ENCODE results near the gene NPC1. TPM values are rescaled to one million over a fixed set of nuclear protein-coding genes. Genes with fewer than 3 reads are reported as not detected.

Gene NPC1
- total and polyA plus RNA-seq, 4 donors = 9.5 to 46.7 (median 27.3) TPM

GRCh38 chr18:23629444-23629946, 43.2 kb upstream of the NPC1 start (continued):
- peak in 1 of 2 donors; percentile 38 for TF ChIP-seq GABPA (IDR thresholded peaks at IDR 0.05 in 1 of 2, conservative IDR thresholded peaks at IDR 0.05 in 1 of 2)

DNA sequence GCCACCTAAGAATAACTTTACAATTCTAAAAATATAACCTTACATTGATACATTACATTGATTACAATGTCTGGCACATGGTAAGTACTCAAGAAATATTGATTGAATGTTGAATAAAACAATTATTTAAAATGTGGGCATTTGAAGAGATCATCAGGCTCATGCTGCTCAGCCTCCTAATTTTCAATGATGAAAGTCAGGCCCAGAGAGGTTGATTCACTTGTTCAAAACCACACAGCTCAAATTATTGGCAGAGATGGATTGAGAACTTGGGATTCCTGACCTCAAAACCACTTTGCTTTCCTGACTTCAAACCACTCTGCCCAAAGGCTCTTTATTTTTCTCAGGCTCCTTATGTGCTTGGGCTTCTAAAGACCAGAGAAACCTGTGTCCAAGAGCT, 41.7 kb upstream of the NPC1 start:
- DNase-seq (ENCODE audit: low spot score) = no peak
- no peak overlapping the region for H3K4me3 ChIP-seq (ENCODE audit: low read depth in 1 of 3, low read length in 3 of 3)
- no peaks in the 10 kb centered on the region for H3K9me3 ChIP-seq (ENCODE audit: control insufficient read depth in 4 of 4, low read length in 3 of 4)
- TF ChIP-seq FOXA2 (IDR thresholded peaks at IDR 0.05) (no peak), HNF4A (conservative IDR thresholded peaks at IDR 0.05) (no peak), JUND (IDR thresholded peaks at IDR 0.05) (no peak), SP1 (IDR thresholded peaks at IDR 0.05) (no peak), NR2F2 (IDR thresholded peaks at IDR 0.05) (no peak)
- TF ChIP-seq, protein P1, sequence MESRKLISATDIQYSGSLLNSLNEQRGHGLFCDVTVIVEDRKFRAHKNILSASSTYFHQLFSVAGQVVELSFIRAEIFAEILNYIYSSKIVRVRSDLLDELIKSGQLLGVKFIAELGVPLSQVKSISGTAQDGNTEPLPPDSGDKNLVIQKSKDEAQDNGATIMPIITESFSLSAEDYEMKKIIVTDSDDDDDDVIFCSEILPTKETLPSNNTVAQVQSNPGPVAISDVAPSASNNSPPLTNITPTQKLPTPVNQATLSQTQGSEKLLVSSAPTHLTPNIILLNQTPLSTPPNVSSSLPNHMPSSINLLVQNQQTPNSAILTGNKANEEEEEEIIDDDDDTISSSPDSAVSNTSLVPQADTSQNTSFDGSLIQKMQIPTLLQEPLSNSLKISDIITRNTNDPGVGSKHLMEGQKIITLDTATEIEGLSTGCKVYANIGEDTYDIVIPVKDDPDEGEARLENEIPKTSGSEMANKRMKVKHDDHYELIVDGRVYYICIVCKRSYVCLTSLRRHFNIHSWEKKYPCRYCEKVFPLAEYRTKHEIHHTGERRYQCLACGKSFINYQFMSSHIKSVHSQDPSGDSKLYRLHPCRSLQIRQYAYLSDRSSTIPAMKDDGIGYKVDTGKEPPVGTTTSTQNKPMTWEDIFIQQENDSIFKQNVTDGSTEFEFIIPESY (IDR thresholded peaks at IDR 0.05) = no peak
- no peak overlapping the region for H3K27ac ChIP-seq (ENCODE audit: low read depth in 1 of 2, low read length in 2 of 2)
- H3K27me3 ChIP-seq (ENCODE audit: control insufficient read depth in 4 of 4, insufficient read depth in 4 of 4, low read length in 3 of 4) = no peaks in the 10 kb centered on the region
- H3K4me1 ChIP-seq (ENCODE audit: control insufficient read depth in 4 of 4, insufficient read depth in 4 of 4, low read length in 3 of 4) = peaks cover 3 to 8% (median 4%) of the 10 kb centered on the region in 4 donors
- no peak overlapping the region for H3K9ac ChIP-seq (ENCODE audit: low read depth in 1 of 2, low read length in 2 of 2)
- H3K36me3 ChIP-seq (ENCODE audit: control insufficient read depth in 4 of 4, insufficient read depth in 3 of 4, low read depth in 1 of 4, low read length in 3 of 4) = no peaks in the 10 kb centered on the region

GRCh38 chr18:23627321-23627720, 41.0 kb upstream of the NPC1 start:
- Histone ChIP-seq H3K27me3 (ENCODE audit: control insufficient read depth in 4 of 4, insufficient read depth in 4 of 4, low read length in 3 of 4) (no peaks in the 10 kb centered on the region), H3K9me3 (ENCODE audit: control insufficient read depth in 4 of 4, low read length in 3 of 4) (no peaks in the 10 kb centered on the region), H3K9ac (ENCODE audit: low read depth in 1 of 2, low read length in 2 of 2) (no peak overlapping the region), H3K36me3 (ENCODE audit: control insufficient read depth in 4 of 4, insufficient read depth in 3 of 4, low read depth in 1 of 4, low read length in 3 of 4) (no peaks in the 10 kb centered on the region), H3K27ac (ENCODE audit: low read depth in 1 of 2, low read length in 2 of 2) (no peak overlapping the region), H3K4me3 (ENCODE audit: low read depth in 1 of 3, low read length in 3 of 3) (no peak overlapping the region), H3K4me1 (ENCODE audit: control insufficient read depth in 4 of 4, insufficient read depth in 4 of 4, low read length in 3 of 4) (peaks cover 3 to 8% (median 4%) of the 10 kb centered on the region in 4 donors)
- WGBS = 34% methylated on average over 3 of the region's 3 CpGs
- no peak for DNase-seq (ENCODE audit: low spot score)
- TF ChIP-seq FOXA2 (IDR thresholded peaks at IDR 0.05) (no peak), RXRA (IDR thresholded peaks at IDR 0.05) (peak in 1 of 2 donors; percentile 55), GABPA (IDR thresholded peaks at IDR 0.05 in 1 of 2, conservative IDR thresholded peaks at IDR 0.05 in 1 of 2) (no peak), NR2F2 (IDR thresholded peaks at IDR 0.05) (no peak), HNF4A (conservative IDR thresholded peaks at IDR 0.05) (peak; percentile 22 to 58), FOXA1 (IDR thresholded peaks at IDR 0.05) (no peak), SP1 (IDR thresholded peaks at IDR 0.05) (peak; percentile 19), YY1 (IDR thresholded peaks at IDR 0.05) (peak; percentile 61), JUND (IDR thresholded peaks at IDR 0.05) (peak; percentile 89 to 95), EGR1 (IDR thresholded peaks at IDR 0.05; ENCODE audit: low read depth in 2 of 2) (no peak), RAD21 (IDR thresholded peaks at IDR 0.05) (no peak), HNF4G (IDR thresholded peaks at IDR 0.05) (no peak), TAF1 (conservative IDR thresholded peaks at IDR 0.05) (no peak)
- TF ChIP-seq, protein P2, sequence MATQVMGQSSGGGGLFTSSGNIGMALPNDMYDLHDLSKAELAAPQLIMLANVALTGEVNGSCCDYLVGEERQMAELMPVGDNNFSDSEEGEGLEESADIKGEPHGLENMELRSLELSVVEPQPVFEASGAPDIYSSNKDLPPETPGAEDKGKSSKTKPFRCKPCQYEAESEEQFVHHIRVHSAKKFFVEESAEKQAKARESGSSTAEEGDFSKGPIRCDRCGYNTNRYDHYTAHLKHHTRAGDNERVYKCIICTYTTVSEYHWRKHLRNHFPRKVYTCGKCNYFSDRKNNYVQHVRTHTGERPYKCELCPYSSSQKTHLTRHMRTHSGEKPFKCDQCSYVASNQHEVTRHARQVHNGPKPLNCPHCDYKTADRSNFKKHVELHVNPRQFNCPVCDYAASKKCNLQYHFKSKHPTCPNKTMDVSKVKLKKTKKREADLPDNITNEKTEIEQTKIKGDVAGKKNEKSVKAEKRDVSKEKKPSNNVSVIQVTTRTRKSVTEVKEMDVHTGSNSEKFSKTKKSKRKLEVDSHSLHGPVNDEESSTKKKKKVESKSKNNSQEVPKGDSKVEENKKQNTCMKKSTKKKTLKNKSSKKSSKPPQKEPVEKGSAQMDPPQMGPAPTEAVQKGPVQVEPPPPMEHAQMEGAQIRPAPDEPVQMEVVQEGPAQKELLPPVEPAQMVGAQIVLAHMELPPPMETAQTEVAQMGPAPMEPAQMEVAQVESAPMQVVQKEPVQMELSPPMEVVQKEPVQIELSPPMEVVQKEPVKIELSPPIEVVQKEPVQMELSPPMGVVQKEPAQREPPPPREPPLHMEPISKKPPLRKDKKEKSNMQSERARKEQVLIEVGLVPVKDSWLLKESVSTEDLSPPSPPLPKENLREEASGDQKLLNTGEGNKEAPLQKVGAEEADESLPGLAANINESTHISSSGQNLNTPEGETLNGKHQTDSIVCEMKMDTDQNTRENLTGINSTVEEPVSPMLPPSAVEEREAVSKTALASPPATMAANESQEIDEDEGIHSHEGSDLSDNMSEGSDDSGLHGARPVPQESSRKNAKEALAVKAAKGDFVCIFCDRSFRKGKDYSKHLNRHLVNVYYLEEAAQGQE (IDR thresholded peaks at IDR 0.05) = no peak
- TF ChIP-seq, protein P3, sequence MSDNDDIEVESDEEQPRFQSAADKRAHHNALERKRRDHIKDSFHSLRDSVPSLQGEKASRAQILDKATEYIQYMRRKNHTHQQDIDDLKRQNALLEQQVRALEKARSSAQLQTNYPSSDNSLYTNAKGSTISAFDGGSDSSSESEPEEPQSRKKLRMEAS (IDR thresholded peaks at IDR 0.05) = no peak
- TF ChIP-seq, protein P4, sequence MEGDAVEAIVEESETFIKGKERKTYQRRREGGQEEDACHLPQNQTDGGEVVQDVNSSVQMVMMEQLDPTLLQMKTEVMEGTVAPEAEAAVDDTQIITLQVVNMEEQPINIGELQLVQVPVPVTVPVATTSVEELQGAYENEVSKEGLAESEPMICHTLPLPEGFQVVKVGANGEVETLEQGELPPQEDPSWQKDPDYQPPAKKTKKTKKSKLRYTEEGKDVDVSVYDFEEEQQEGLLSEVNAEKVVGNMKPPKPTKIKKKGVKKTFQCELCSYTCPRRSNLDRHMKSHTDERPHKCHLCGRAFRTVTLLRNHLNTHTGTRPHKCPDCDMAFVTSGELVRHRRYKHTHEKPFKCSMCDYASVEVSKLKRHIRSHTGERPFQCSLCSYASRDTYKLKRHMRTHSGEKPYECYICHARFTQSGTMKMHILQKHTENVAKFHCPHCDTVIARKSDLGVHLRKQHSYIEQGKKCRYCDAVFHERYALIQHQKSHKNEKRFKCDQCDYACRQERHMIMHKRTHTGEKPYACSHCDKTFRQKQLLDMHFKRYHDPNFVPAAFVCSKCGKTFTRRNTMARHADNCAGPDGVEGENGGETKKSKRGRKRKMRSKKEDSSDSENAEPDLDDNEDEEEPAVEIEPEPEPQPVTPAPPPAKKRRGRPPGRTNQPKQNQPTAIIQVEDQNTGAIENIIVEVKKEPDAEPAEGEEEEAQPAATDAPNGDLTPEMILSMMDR (IDR thresholded peaks at IDR 0.05; ENCODE audit: low read depth, low read length, missing input control) = no peak
- TF ChIP-seq, protein P5, sequence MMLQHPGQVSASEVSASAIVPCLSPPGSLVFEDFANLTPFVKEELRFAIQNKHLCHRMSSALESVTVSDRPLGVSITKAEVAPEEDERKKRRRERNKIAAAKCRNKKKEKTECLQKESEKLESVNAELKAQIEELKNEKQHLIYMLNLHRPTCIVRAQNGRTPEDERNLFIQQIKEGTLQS (IDR thresholded peaks at IDR 0.05) = peak; percentile 65
- TF ChIP-seq, protein P1 (IDR thresholded peaks at IDR 0.05) = no peak

Data from liver (tissue), 9 donors.